Kidney tubule cell (primary cell): Measurements from ENCODE around the gene CYBA.

Source experiments
- DNase-seq: peaks from one replicate; pipeline ENCODE4 v3.0.0-alpha.2; 2018; ENCODE audit warnings: low spot score

CYBA gene

GRCh38 chr16:88630433-88630832 is 20.4 kb downstream of the CYBA start:
- DNase-seq = no peak

GRCh38 chr16:88629835-88630234 is 21.0 kb downstream of the CYBA start:
- DNase-seq = no peak

- DNase-seq = peak; percentile 6
Measured at GRCh38 chr16:88628512-88628974, 22.3 kb downstream of the CYBA start.

- DNase-seq = no peak
Measured at GRCh38 chr16:88627531-88628411, 23.1 kb downstream of the CYBA start.

- no peak for DNase-seq
Measured at GRCh38 chr16:88626646-88627045, 24.2 kb downstream of the CYBA start.

GRCh38 chr16:88624977-88625576 is 25.8 kb downstream of the CYBA start:
- no peak for DNase-seq

- no peak for DNase-seq
Measured at GRCh38 chr16:88624481-88624880, 26.4 kb downstream of the CYBA start.

GRCh38 chr16:88623858-88624257 is 27.0 kb downstream of the CYBA start:
- no peak for DNase-seq

- DNase-seq = no peak
Measured at GRCh38 chr16:88622866-88623265, 28.0 kb downstream of the CYBA start.

GRCh38 chr16:88622125-88622524 is 28.7 kb downstream of the CYBA start:
- no peak for DNase-seq

- DNase-seq = no peak
Measured at GRCh38 chr16:88619859-88620815, 30.7 kb downstream of the CYBA start.

GRCh38 chr16:88618956-88619667 is 31.7 kb downstream of the CYBA start:
- DNase-seq = no peak

- no peak for DNase-seq
Measured at GRCh38 chr16:88618182-88618955, 32.5 kb downstream of the CYBA start.

- DNase-seq = no peak
Measured at GRCh38 chr16:88617268-88618031, 33.4 kb downstream of the CYBA start.

- DNase-seq = no peak
Measured at GRCh38 chr16:88616736-88617135, 34.1 kb downstream of the CYBA start.

GRCh38 chr16:88616320-88616719 is 34.5 kb downstream of the CYBA start:
- peak; percentile 43 for DNase-seq

GRCh38 chr16:88614818-88615580 is 35.9 kb downstream of the CYBA start:
- no peak for DNase-seq

- no peak for DNase-seq
Measured at GRCh38 chr16:88613911-88614817, 36.7 kb downstream of the CYBA start.
